ENCODE measurements around the gene RAB10.
"Not testable (repeated sequence)": the region's sequence is repeated elsewhere in the genome, so short reads cannot be mapped to it uniquely, and the experiment has no call there.

Gene RAB10

DNA sequence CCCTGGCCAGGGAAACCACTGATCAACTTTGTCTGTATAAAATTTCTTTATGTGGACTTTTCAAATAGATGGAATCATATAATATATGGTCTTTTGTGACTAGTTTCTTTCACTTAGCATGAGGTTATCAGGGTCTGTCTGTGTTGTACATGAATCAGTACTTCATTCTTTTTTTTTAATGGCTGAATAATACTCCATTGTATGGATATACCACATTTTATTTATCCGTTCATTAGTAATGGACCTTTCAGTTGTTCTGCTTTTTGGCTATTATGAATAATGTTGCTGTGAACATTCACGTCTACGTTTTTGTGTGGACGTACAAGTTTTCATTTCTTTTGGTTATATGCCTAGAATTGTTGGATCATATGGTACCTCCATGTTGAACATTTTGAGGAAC, 69.9 kb downstream of the RAB10 start:
- no peak for DNase-seq

DNA sequence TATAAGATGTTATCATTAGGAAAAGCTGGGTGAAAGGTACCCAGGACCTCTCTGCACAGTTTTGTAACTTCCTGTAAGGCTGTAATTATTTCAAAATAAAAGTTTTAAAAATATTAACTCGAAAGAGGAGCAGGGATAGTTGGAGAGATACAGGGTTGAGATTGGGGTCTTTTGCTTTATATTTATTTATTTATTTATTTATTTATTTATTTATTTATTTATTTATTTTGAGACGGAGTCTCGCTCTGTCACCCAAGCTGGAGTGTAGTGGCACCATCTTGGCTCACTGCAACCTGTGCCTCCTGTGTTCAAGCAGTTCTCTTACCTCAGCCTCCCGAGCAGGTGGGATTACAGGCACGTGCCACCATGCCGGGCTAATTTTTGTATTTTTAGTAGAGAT, 74.8 kb downstream of the RAB10 start:
- not testable (repeated sequence) for DNase-seq

DNA sequence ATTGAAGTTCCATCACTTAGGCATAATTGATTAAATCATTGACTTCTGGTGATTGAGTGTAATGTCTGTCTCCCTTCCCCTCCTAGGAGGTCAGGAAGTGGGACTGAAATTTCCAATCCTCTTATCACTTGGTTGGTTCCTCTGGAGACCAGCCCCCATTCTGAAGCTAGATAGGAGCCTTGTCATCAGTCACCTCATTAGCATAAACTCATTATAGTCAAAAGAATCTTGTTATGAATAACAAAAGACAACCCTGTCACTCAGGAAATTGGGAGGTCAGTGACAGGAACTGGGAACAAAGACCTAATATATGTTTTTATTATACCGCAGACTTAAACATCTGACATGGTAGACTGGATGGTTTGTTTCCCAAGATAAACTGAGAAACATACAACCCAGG, 78.3 kb downstream of the RAB10 start:
- DNase-seq, result no peak

DNA sequence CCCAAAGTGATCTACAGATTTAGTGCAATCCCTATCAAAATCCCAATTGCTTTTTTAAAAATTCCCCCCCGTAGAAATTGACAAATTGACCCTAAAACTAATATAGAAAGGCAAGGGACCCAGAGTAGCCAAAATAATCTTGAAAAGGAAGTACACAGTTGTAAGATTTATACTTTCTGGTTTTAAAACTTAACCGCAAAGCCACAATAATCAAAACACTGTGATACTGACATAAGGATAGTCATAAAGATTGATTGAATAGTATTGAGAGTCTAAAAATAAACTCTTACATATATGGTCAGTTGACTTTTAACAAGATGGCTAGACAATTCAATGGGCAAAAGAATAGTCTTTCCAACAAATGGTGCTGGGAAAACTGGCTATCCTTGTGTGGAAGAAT, 80.3 kb downstream of the RAB10 start:
- DNase-seq, result no peak

DNA sequence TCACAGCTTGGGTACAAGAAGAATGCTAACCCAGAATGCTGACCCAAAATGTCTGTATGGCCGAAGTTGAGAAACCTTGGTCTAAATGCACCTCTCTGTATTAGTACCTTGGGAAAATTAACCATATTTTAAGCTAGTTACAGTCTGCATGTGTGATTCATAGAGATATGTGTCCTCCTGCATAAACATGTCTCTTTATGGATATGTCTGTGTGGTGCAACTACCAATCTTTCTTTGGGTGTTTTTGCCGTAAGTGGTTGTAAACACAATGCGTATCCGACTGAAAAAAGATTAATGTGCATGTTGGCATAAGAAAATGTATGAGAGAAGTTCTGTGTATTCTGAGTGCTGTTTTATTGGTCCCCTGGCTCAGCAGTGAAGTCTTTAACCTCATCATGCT, 84.8 kb downstream of the RAB10 start:
- no peak for DNase-seq

DNA sequence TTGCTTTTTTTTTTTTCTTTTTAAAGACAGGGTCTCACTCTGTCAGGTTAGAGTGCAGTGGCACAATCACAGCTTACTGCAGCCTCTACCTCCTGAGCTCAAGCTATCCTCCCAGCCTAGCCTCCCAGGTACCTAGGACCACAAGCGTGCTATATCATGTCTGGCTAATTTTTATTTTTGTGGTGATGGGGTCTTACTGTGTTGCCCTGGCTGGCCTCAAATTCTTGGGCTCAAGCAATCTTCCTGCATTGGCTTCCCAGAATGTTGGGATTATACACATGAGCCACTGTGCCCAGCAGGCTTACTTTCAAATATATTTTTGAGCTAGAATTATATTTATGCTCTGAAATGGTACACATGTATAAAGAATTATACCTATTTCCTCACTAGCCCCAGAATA, 85.6 kb downstream of the RAB10 start:
- DNase-seq, result no peak

DNA sequence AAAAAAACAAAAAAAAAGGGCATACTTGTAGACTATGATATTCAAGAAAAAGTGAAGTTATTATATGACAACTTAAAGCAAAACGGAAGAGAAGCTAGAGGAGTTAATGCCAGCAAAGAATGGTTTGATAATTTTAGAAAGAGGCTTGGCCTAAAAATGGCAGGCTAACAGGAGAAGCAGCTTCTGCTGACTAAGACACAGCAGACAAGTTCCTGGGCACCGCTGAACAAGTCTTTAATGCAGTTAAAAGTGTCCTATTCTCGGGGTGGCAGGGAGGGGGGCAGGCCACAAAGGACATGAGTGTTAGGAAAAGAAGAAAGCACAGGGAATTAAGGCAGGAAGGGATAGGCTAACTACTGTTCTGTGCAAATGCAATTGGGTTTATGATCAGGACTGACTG, 88.7 kb downstream of the RAB10 start:
- no peak for DNase-seq

DNA sequence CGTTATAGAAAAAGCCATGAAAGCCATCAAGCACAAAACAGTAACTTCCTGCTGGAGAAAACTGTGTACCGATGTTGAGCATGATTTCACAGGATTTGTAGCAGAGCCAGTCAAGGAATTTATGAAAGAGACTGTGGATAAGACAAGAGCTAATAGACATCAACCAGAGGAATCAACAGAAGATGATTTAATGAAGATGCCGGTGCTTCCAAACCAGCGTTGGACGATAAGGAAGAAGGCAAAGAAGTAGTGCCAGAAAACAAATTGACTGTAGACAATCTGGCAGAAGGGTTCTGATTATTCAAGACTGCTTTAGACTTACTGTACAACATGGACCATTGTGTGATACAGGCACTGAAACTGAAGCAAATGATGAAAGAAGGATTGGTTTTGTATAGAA, 89.5 kb downstream of the RAB10 start:
- DNase-seq, result no peak

DNA sequence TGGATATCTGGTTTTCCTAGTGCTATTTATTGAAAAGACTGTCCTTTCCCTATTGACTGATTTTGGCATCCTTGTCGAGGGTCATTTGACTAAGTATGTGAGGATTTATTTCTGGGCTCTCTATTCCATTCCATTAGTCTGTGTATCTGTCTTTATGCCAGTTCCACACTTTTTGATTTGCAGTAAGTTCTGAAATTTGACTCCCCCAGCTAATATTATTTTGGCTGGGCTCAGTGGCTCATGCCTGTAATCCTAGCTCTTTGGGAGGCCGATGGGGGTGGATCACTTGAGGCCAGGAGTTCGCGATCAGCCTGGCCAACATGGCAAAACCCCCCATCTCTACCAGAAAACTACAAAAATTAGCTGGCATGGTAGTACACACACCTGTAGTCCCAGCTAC, 92.2 kb downstream of the RAB10 start:
- DNase-seq, result no peak

DNA sequence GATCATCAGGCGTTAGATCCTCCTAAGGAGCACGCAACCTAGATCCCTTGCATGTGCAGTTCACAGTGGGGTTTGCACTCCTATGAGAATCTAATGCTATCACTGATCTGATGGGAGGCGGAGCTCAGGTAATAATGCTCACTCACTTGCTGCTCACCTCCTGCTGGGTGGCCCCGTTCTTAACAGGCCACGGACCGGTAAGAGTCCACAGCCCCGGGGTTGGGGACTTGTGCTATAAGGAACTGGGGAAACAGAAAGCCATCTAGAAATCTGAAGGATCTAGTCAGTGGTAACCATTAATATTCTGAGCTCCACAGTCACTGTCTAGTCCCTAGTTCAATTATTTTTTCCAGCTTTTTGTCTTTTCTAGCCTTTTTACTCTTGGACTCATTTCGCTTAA, 94.3 kb downstream of the RAB10 start:
- DNase-seq, result no peak

DNA sequence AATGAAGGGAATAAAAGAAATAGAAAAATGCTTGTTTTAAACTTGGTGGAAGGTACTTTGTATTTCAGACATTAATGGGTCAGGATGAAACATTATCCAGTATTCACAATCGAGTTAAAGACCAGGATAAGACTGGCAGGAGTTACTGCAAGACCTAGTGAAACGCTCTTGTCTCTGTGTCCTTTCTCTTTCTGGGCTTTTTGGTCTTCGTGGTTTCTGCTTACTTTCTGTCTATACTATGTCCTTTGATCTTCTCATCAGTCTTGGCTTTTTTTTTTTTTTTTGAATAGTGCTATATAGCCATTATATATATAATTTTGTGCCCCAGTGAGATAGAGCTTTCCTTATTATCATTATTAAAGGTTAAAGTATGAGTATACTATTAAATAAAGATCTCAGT, 96.9 kb downstream of the RAB10 start:
- no peak for DNase-seq

DNA sequence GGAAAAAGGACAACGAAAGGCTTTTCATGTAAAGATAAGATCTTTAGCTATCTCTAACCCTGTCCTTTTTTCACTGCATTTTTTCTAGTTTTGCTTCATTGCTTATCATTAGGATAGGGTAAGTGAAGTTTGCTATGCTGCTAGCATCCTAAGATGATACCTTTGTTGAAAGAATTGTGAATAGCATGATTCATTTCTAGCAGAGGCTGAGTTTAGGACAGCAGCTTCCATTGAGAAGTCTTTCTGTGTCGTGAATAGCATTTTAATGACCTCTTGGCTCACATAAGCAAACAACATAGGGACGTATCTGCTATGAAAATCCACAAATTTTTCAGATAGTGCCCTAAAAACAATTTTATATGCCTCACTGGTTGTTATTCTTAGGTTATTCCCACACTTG, 102.6 kb downstream of the RAB10 start:
- DNase-seq, result no peak

DNA sequence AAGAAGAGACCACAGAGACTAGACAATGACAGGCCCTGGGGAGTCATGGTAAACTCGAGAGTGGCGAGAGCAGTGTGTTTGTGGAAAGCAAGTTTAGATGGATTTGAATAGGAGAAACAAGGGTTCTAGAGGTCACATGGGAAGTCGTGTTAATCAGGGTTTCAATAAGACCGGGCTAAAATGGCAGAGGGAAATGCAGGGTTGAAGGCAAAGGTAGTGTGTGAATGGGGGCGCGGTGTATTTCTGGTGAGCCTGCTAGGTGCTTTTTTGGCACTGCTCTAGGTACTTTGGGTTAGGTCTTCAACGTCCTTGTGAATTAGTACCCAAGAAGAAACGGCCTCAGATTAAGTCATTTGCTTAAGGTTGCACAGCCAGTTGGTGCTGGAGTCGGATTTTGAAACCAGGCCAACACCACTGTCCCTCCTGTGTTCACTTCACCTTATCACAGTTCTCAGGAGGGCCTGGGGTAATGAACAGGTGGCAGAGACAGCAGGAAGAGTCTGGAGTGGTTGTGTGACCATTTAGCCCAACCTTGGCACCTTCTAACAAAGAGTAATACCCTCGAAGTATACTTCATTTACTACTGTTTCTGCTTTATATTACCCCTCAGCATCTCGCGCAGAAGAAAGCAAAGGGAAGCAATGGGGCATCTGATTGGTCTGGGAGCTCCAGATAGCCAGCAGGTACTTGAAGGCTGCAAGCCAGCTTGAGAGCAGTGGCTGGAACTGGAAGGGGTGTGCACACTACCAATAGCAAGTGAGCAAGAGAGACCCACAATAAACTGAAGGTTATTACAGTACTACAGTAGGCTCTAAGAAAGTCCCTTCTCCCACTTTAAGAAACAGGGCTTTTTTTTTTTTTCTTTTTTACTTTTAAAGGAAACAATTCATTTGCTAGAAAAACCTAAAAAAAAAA, 105.6 kb downstream of the RAB10 start:
- DNase-seq, result no peak

DNA sequence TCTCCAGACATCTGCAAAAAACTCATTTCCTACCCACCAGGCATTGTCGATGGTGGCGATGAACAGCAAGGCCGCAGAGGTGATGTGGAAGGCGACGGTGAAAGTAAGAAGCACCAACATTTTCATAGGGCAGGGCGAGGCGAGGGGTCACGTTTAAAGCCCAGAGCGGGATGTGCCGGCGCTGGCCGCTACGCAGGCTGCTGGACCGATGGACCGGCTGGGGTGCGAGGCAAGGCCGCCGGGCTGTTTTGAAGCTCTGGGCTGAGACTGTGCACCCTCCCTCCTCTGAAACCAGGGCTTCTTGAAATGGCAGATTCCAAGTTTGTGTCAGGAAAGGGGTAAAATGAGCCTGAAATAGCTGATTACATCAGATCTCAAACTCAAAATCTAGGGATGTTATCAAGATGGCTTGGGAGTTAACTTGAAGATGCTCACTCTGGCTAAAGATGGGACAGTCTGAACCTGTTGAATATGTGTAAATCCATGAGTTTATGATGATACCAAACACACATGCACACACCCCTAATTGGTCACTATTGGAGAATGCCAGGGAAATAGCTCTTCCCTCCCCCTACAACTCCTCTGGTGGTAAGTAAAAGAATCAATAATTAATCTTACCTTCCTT, 107.4 kb downstream of the RAB10 start:
- DNase-seq, result no peak

DNA sequence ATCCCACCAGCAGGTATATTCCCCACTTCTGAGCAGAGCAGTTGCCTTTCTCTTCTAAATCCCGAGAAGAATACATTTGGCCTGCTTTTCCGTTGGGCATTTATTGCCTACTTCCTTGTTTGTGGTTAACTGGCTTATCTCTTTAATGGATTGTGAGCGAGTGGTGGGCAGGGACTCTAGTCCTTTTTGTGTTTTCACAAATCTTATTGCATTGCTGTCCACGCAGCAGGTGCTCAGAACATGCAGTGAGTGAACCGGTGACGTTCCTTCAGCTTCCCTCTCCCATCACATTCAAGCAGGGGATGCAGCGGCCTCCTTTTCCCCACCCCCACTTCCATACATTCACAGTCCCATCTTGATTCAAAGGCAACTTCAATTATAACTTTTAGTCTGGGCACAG, 110.1 kb downstream of the RAB10 start:
- DNase-seq, result no peak

DNA sequence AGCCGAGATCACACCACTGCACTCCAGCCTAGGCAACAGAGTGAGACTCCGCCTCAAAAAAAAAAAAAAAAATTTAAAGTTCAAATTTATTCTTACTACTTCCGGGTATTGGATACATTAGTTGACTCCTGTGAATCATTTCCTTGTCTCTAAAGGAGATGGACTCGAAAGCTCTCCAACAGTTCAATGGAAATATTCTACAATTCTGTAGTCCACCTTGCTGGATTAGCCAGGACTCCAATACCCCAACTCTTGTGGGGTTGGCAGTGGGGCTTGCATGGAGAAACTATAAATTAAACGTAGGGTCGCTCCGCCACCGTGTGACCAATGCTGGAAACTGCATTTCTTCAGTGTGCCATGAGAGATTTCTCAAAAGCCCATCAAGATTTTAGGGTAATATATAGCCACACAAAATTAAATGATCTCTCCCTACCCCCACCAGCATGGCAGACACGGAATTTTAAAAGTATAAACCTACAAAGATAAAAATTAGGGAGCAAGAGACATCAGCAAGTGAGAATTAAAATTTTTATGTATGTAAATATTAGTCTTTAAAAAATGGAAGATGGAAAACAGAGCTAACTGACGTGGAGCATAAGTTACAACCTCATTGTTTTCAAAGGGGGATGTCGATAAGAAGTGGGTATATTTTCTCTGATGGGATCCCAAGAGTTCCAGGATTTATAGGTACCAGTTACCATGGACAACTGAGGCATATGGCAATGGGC, 111.2 kb downstream of the RAB10 start:
- DNase-seq, result peak; percentile 74

DNA sequence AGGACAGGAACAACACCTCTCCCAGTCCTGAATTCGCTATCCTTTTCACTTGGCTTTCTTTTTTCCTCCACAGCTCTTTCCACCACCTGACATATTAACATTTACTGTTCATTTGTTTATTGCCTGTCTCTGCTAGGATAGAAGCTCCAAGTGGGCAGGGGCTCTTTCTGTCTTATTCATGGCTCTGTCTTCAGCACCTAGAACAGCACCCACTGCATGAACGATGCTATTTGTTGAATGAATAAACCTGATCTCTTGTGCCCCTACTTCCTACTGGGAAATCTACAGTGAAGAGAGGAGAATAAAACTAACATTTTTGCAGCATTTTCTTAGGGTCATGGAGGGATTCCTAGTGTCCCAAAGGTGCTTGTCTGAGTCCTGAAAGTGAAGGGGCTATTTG, 114.6 kb downstream of the RAB10 start:
- DNase-seq, result no peak

DNA sequence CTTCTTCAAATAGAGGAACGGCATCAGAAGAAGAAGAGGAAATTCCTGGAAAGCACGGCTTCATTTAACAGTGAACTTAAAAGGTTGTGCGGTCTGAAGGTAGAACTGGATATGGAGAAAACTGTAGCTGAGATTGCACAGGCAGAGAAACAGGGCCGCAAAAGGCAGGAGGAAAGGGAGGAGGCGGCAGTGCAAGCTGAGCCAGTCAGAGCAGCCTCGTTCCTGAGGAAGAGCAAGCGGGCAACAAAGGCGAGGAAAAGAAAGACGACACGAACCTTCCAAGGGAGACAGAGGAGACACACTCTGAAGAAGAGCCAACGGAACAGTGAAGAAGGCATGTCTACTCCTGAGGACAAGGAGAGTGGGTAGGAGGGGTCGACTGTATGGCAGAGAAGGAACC, 116.4 kb downstream of the RAB10 start:
- DNase-seq, result no peak

DNA sequence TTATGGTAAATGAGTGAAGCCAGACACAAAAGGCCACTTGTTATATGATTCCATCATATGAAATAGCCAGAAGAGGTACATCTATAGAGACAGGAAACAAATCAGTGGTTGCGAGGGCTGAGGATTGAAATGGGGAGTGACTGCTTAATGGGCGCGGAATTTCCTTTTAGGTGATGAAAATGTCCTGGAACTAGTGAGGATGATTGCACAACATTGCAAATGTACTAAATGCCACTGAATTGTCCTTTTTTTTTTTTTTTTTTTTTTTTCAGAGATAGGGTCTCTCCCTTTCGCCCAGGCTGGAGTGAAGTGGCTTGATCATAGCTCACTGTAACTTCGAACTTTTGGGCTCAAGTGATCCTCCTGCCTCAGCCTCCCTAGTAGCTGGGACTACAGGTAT, 123.7 kb downstream of the RAB10 start:
- DNase-seq, result no peak

DNA sequence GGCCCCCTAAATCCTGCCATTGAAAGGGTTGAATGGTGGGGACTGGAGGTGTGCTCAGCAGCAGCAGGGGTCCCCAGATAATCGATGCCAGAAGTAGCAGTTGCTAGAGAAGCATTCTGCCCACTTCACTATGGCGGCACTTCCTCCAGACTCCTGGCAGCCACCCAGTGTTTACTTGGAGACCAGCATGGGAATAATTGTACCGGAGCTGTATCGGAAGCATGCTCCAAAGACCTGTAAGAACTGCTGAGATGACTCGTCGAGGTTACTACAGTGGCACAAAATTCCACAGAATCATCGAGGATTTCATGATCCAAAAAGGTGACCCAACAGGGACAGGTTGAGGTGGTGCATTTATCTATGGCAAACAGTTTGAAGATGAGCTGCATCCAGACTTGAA, 128.0 kb downstream of the RAB10 start:
- DNase-seq, result no peak

DNA sequence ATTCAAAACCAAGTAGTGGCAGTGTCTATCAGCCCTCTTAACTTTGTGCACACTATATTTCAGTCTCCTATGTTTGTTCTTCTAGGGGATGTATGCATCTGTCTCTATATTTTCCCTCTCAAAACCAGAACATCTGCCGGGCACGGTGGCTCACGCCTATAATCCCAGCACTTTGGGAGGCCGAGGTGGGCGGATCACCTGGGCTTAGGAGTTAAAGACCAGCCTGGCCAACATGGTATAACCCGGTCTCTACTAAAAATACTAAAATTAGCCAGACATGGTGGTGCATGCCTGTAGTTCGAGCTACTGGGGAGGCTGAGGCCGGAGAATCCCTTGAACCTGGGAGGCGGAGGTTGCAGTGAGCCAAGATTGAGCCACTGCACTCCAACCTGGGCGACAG, 129.1 kb downstream of the RAB10 start:
- DNase-seq, result no peak

DNA sequence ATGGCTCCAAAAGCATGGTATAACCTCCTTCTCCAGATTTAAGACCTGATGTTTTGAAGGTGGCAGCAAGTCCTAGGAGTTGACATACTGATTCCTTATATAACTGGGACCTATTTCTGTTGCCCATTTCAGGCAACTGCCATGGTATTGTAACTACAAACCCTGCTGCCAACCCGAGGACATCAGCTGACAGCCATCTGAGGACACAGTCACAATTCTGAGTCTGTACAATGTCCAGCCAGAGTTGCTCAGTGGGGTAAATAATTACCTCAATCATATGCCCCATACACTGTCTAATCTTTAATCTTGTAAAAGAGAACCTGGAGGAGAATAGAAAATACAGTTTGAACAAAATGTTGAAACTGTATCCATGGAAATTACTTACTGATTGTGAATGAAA, 130.3 kb downstream of the RAB10 start:
- no peak for DNase-seq

DNA sequence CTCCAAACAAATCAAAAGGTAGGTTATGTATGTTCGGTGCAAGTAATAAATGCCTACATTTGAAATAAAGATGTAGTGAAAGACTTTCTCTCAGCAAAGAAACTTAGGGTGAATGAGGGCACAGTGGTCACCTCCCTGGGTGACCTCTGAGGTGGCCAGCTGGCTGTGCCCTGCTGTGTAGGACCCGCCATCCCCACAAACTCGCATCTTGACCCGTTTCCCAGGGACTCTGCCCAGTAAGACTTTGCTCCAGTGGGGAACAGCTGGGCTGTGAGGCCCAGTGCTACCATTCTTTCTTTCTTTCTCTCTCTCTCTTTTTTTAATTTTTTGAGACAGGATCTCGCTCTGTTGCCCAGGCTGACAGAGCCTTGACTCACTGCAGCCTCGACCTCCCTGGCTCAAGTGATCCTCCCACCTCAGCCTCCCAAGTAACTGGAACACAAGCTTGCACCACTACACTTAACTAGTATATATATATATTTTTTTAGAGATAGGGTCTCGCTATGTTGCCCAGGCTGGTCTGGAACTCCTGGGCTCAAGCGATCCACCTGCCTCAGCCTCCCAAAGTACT, 130.8 kb downstream of the RAB10 start:
- DNase-seq, result no peak

DNA sequence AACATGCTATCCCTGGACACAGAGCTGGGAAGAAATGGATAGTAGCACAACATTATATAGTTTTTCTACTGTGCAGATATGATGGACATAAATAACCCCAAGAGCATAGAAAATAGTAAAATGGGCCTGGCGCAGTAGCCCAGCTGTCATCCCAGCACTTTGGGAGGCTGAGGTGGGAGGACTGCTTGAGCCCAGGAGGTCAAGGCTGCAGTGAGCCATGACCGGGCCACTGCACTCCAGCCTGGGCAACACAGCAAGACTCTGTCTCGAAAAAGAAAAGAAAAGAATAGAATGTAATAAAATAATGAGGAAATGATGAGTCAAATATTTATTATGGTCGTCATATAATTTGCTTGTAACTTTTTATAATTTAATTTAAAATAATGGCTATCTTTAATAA, 131.5 kb downstream of the RAB10 start:
- DNase-seq, result no peak
